Kidney glomerular epithelial cell (primary cell): ENCODE data around the gene CHST3.

Experiments used
- DNase-seq: peaks from one replicate; lab custom pipeline; 2025; lab: John Stamatoyannopoulos, UW

Gene CHST3

GRCh38 chr10:72058347-72058898 lies 94.2 kb downstream of the CHST3 start:
- DNase-seq, result no peak

GRCh38 chr10:72058989-72059842 lies 95.0 kb downstream of the CHST3 start:
- DNase-seq, result no peak

DNA sequence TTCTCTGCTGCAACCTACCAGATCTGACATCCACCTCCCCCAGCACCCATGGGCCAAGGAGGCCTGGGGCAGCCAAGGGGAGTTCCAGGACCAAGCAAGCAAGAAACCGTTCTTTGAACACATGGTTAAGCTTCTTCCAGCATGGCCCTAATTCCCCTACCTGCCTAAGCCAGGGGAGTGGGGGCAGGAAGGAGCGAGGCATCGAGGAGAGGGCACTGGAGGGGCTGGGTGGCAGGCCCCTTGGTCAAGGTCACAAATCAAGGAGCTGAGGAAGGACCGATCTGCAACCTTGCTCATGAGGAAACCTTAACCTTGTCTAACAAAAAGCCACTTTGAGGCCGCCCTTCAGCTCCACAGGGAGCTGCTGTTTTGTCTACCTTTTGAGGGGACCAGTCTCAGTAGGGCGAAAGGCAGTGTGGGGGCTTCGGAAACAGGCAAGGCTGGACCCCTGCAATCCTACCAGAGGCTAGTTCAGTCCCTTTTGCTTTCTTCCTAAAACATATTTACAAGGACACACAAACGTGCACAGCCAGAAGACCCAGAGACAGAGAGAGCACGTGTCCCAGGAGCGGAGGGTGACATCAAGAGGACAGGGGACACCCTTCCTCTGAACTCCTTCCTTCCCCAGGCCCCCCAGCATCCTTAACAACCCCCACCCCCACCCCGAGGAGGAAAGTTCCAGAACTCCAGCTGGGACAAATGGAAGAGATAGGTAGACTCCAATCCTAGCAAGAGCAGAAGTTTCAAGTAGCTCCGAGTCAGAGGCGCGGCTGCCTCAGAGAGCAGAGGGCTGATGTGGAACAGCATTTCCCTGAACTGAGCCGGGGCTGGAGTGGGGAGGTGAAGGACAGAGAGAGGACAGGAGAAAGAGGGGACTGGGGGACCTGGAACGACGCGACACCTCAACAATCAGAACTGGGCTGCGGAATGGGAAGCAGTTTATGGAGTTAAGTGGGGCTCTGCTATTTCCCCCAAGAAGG lies 95.9 kb downstream of the CHST3 start:
- DNase-seq, result no peak

- DNase-seq, result no peak
Measured at GRCh38 chr10:72061491-72061890, 97.3 kb downstream of the CHST3 start.

- DNase-seq, result no peak
Measured at GRCh38 chr10:72061930-72062329, 97.7 kb downstream of the CHST3 start.

- DNase-seq, result no peak
Measured at GRCh38 chr10:72062382-72062781, 98.2 kb downstream of the CHST3 start.
